GM18951 (cell line): ENCODE measurements around the gene SWT1.

Source experiments
- POLR2A ChIP-seq: IDR thresholded peaks from 4 replicates; pipeline ENCODE4 v1.6.1; 2011; ENCODE audit warnings: mild to moderate bottlenecking; ENCODE audit not compliant: insufficient read length, insufficient read depth; ENCODE audit errors: extremely low read depth
- in situ Hi-C: fragments of 300-500 bp; cut with MboI; formaldehyde crosslinking; loops from one replicate; pipeline ENCODE4 v1.12.0; 2022; ENCODE audit warnings: low sequenced_read_pairs, mixed read lengths, inconsistent platforms; ENCODE audit not compliant: unreplicated experiment

The SWT1 gene

DNA sequence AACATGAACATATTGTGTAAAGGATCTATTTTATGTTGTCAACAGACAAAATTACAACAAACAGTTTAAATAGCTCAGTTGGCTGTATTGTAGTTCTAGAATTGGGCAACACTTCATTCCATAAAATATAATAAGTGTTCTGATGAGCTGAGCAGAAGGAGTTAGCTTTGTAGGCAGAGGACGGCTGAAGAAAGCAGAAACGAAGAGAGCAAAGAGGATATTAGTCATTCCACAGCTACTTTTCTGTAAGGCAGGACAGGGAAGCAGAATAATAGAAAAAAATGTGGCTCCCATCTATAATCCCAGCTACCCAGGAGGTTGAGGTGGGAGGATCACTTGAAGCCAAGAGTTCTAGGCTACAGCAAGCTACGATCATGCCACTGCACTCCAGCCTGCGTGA is 180.3 kb downstream of the SWT1 start:
- in situ Hi-C loops, result no loop called here
- no peak for TF ChIP-seq POLR2A

- no peak for TF ChIP-seq POLR2A
- in situ Hi-C loops, result no loop called here
Observed at GRCh38 chr1:185338719-185339622, 182.0 kb downstream of the SWT1 start.

DNA sequence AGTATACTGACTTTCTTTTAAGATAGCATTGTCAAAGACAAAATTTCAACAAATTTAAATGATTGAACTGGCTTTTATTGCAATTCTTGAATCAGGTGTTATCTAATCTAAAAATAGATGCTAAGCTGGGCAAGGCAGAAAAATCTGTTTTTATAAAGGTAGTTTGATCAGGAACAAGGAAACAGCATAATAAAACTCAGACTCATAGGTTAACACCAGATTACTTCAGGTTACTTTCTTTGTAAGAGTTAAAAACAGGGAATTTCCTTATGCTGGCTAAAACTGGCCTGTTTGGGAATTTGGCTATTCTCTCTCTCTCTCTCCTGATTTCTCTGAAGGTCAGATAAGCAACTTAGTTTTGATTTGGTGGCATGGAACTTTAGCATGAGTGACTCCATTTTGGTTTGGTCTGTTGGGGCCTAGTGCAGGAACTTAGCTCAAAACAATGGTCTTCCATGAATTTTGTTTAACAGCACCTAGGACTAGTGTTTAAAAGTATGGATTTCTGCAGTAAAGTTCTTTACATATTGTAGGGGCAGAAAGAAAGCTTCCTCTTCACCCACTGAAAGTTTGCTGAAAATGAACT is 184.3 kb downstream of the SWT1 start:
- in situ Hi-C loops, result no loop called here
- TF ChIP-seq POLR2A, result no peak
